GM12875 (cell line): ENCODE data around the gene AKAP1.

Experiments
- H3K4me3 ChIP-seq: one replicate; pipeline ENCODE4 v1.5.1; 2011; ENCODE audit warnings: low read depth, low read length, control low read depth
- CTCF ChIP-seq: IDR thresholded peaks from 2 replicates; pipeline ENCODE4 v1.5.1; 2011; ENCODE audit warnings: low read depth, mild to moderate bottlenecking, control low read depth, inconsistent platforms, low read length, moderate library complexity, borderline replicate concordance; ENCODE audit not compliant: insufficient read depth

The AKAP1 gene

GRCh38 chr17:57086069-57086930 is 1.3 kb downstream of the AKAP1 start:
- H3K4me3 ChIP-seq: peak overlapping the region; percentile 82
- no peak for TF ChIP-seq CTCF

- TF ChIP-seq CTCF: no peak
- no peak overlapping the region for H3K4me3 ChIP-seq
These were observed 3.3 kb downstream of the AKAP1 start for GRCh38 chr17:57088298-57088697.

GRCh38 chr17:57089391-57089790 is 4.3 kb downstream of the AKAP1 start:
- no peak overlapping the region for H3K4me3 ChIP-seq
- TF ChIP-seq CTCF: no peak

- no peak for TF ChIP-seq CTCF
- no peak overlapping the region for H3K4me3 ChIP-seq
These were observed 5.6 kb downstream of the AKAP1 start for GRCh38 chr17:57090560-57091185.

GRCh38 chr17:57091186-57091618 is 6.2 kb downstream of the AKAP1 start:
- TF ChIP-seq CTCF: no peak
- no peak overlapping the region for H3K4me3 ChIP-seq

- TF ChIP-seq CTCF: no peak
- H3K4me3 ChIP-seq: no peak overlapping the region
These were observed 7.1 kb downstream of the AKAP1 start for GRCh38 chr17:57092171-57092570.

GRCh38 chr17:57092779-57093178 is 7.7 kb downstream of the AKAP1 start:
- H3K4me3 ChIP-seq: no peak overlapping the region
- no peak for TF ChIP-seq CTCF
